ENCODE measurements around the gene ADGRG6.

DNA sequence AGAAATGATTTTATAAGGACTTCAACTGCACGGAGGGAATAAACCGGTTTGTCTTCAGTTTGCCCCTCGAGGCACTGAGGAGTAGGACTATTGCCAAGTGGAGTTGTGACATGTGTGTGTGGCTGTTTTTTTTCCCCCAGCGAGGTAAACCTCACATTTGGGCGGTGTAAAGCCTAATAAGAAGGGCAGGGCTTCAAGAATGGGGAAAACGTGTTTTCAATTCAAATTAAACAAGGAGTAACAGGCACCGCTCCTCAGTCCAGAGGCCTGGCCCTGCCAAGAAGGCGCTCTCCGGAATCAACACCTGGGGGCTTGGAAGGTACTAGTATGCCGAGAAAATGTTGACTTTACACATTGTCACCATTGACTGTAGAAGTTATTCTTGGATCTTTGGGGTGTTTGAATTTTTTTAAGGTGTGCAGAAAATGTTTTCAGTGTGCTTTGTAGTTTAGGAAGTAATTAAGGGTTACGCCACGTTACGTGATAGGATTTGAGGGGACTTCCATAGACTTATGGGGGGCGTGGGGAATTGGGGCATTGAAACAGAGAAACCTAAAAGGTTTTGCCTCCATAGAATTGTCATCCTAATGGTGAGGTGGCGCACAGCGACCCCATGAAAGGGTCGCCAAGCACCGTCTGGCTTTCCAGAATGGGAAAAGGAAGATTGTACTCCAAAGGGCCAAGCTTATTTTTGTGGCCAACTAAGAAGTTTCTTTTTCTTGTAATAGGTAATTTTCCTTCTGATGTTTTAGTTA, 791 bp downstream of the ADGRG6 start:
- TF ChIP-seq SIN3A (IDR thresholded peaks at IDR 0.05; ENCODE audit: borderline replicate concordance, low read depth, low read length): no peak
- TF ChIP-seq, protein P1, sequence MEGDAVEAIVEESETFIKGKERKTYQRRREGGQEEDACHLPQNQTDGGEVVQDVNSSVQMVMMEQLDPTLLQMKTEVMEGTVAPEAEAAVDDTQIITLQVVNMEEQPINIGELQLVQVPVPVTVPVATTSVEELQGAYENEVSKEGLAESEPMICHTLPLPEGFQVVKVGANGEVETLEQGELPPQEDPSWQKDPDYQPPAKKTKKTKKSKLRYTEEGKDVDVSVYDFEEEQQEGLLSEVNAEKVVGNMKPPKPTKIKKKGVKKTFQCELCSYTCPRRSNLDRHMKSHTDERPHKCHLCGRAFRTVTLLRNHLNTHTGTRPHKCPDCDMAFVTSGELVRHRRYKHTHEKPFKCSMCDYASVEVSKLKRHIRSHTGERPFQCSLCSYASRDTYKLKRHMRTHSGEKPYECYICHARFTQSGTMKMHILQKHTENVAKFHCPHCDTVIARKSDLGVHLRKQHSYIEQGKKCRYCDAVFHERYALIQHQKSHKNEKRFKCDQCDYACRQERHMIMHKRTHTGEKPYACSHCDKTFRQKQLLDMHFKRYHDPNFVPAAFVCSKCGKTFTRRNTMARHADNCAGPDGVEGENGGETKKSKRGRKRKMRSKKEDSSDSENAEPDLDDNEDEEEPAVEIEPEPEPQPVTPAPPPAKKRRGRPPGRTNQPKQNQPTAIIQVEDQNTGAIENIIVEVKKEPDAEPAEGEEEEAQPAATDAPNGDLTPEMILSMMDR (IDR thresholded peaks at IDR 0.05): no peak
- TF ChIP-seq EP300 (IDR thresholded peaks at IDR 0.05; ENCODE audit: borderline replicate concordance in 1 of 2, low read depth in 1 of 2, low read length in 1 of 2): no peak
- TF ChIP-seq RCOR1 (IDR thresholded peaks at IDR 0.05; ENCODE audit: low read length): no peak
- peak; percentile 43; the same call in 1 of the 2 replicates for TF ChIP-seq TAF1 (IDR thresholded peaks at IDR 0.05; ENCODE audit: borderline replicate concordance, low read depth, low read length)
- TF ChIP-seq EZH2phosphoT487 (IDR thresholded peaks at IDR 0.05; ENCODE audit: borderline replicate concordance, low read depth): no peak
